Retinal pigment epithelial cell (primary cell): ENCODE results near the gene PRKN.

Experiments
- DNase-seq: peaks from one replicate; pipeline ENCODE4 v3.0.0-alpha.2; 2010; ENCODE audit warnings: low read depth
- H3K4me3 ChIP-seq: 2 replicates; pipeline ENCODE4 v1.5.1; 2011; ENCODE audit warnings: mild to moderate bottlenecking, low read length, control low read depth, moderate library complexity
- CTCF ChIP-seq: conservative IDR thresholded peaks from 2 replicates; pipeline ENCODE4 v1.5.1; 2011; ENCODE audit warnings: low read depth, low read length, control low read depth, inconsistent platforms

The PRKN gene

GRCh38 chr6:161477876-161478425 is 1249.6 kb downstream of the PRKN start:
- DNase-seq = no peak
- no peak for TF ChIP-seq CTCF
- H3K4me3 ChIP-seq = no peak overlapping the region

- TF ChIP-seq CTCF = no peak
- DNase-seq = peak; percentile 85
- no peak overlapping the region for H3K4me3 ChIP-seq
Measured at GRCh38 chr6:161476711-161477110, 1250.9 kb downstream of the PRKN start.

- H3K4me3 ChIP-seq = no peak overlapping the region
- TF ChIP-seq CTCF = no peak
- DNase-seq = no peak
Measured at GRCh38 chr6:161465403-161465802, 1262.2 kb downstream of the PRKN start.

- no peak for TF ChIP-seq CTCF
- H3K4me3 ChIP-seq = no peak overlapping the region
- no peak for DNase-seq
Measured at GRCh38 chr6:161463071-161463470, 1264.5 kb downstream of the PRKN start.

GRCh38 chr6:161462148-161462547 is 1265.4 kb downstream of the PRKN start:
- no peak for TF ChIP-seq CTCF
- DNase-seq = no peak
- H3K4me3 ChIP-seq = no peak overlapping the region

GRCh38 chr6:161459008-161459615 is 1268.5 kb downstream of the PRKN start:
- H3K4me3 ChIP-seq = no peak overlapping the region
- DNase-seq = no peak
- no peak for TF ChIP-seq CTCF

GRCh38 chr6:161458201-161458951 is 1269.2 kb downstream of the PRKN start:
- H3K4me3 ChIP-seq = no peak overlapping the region
- DNase-seq = no peak
- no peak for TF ChIP-seq CTCF
